OCI-LY1 (cell line): Measurements from ENCODE around the gene AGFG1.

Experiments
- H2AFZ ChIP-seq: fragments of 200-600 bp; sonication (generic), shearing (Covaris generic); 2 replicates; pipeline ENCODE4 v1.6.0; 2014; ENCODE audit warnings: antibody characterized with exemption, mild to moderate bottlenecking, low read length
- H3F3A ChIP-seq: fragments of 200-600 bp; sonication (generic), shearing (Covaris generic); 2 replicates; pipeline ENCODE4 v1.6.0; 2014; ENCODE audit warnings: mild to moderate bottlenecking, antibody characterized with exemption, low read length, moderate library complexity; ENCODE audit not compliant: insufficient read depth
- H3K27ac ChIP-seq: fragments of 200-600 bp; sonication (generic); 2 replicates; pipeline ENCODE4 v1.5.1; 2014; ENCODE audit warnings: low read length, mixed run types, mild to moderate bottlenecking, low read depth; ENCODE audit not compliant: poor library complexity, severe bottlenecking
- H3K27me3 ChIP-seq: fragments of 200-600 bp; sonication (generic); 2 replicates; pipeline ENCODE4 v1.6.0; 2014; ENCODE audit warnings: antibody characterized with exemption, mild to moderate bottlenecking, low read length, moderate library complexity; ENCODE audit not compliant: insufficient read depth
- H3K36me3 ChIP-seq: fragments of 200-600 bp; sonication (generic); 2 replicates; pipeline ENCODE4 v1.6.1; 2014; ENCODE audit warnings: mild to moderate bottlenecking, antibody characterized with exemption, low read length, moderate library complexity, mixed read lengths; ENCODE audit not compliant: insufficient read depth
- H3K4me1 ChIP-seq: fragments of 200-600 bp; sonication (generic); 2 replicates; pipeline ENCODE4 v1.5.1; 2014; ENCODE audit warnings: mild to moderate bottlenecking, low read length, moderate library complexity; ENCODE audit not compliant: insufficient read depth, severe bottlenecking
- H3K4me2 ChIP-seq: fragments of 200-600 bp; sonication (generic), shearing (Covaris generic); 2 replicates; pipeline ENCODE4 v1.6.1; 2014; ENCODE audit warnings: low read length
- H3K4me3 ChIP-seq: fragments of 200-600 bp; sonication (generic); 2 replicates; pipeline ENCODE4 v1.5.1; 2014; ENCODE audit warnings: low read length, low read depth, mild to moderate bottlenecking, mixed read lengths; ENCODE audit not compliant: poor library complexity, severe bottlenecking
- H3K79me2 ChIP-seq: fragments of 200-600 bp; shearing (Covaris generic); 2 replicates; pipeline ENCODE4 v1.6.1; 2016; ENCODE audit warnings: mixed run types, low read length, mixed read lengths; ENCODE audit not compliant: insufficient read depth
- H3K9ac ChIP-seq: fragments of 200-600 bp; sonication (generic), shearing (Covaris generic); 2 replicates; pipeline ENCODE4 v1.6.1; 2014; ENCODE audit warnings: mild to moderate bottlenecking, low read length, mixed read lengths
- H3K9me2 ChIP-seq: fragments of 200-600 bp; sonication (generic), shearing (Covaris generic); 2 replicates; pipeline ENCODE4 v1.6.1; 2014; ENCODE audit warnings: low read depth, mild to moderate bottlenecking, low read length, mixed read lengths
- H3K9me3 ChIP-seq: fragments of 200-600 bp; shearing (Covaris generic); 2 replicates; pipeline ENCODE4 v1.6.1; 2014; ENCODE audit warnings: low read length, mixed read lengths
- H4K20me1 ChIP-seq: fragments of 200-600 bp; sonication (generic), shearing (Covaris generic); 2 replicates; pipeline ENCODE4 v1.6.0; 2016; ENCODE audit warnings: mild to moderate bottlenecking, low read length; ENCODE audit not compliant: insufficient read depth
- EZH2 ChIP-seq: fragments of 200-600 bp; sonication (generic), shearing (Covaris generic); IDR thresholded peaks from 2 replicates; pipeline ENCODE4 v1.8.0; 2017; ENCODE audit warnings: borderline replicate concordance, mixed run types, mild to moderate bottlenecking, antibody characterized with exemption, low read length, moderate library complexity, mixed read lengths
- TF ChIP-seq, protein P1 (sequence below): fragments of 200-600 bp; sonication (generic), shearing (Covaris generic); IDR thresholded peaks from 2 replicates; pipeline ENCODE4 v1.5.1; 2017; ENCODE audit warnings: mild to moderate bottlenecking, antibody characterized with exemption, low read length, moderate library complexity, mixed read lengths

Gene AGFG1

DNA sequence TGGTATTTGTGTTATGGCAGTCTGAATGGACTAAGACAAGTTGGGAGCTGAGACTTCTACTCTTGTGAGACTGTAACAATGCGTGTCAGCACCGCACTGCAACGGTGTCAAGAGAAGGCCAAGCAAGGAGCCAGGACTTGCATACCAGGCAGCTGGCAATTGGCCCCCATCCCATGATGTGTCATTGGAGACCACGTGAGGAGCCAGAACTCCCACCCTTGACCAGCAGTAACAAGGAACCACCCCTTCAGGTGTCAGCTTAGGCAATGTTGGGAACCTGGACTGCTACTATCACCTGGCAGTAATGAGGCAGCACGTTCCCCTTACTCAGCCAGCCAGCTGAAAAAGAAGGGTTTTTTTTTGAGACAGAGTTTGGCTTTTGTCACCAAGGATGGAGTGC lies 32.7 kb upstream of the AGFG1 start:
- Histone ChIP-seq H3K4me2 (no peak overlapping the region), H2AFZ (no peak overlapping the region), H3K4me3 (no peak overlapping the region), H3K79me2 (no peaks in the 10 kb centered on the region), H3K9ac (no peak overlapping the region), H3F3A (no peaks in the 10 kb centered on the region), H3K27ac (no peak overlapping the region), H3K9me2 (no peaks in the 10 kb centered on the region), H3K4me1 (no peaks in the 10 kb centered on the region), H3K9me3 (no peaks in the 10 kb centered on the region), H3K36me3 (no peaks in the 10 kb centered on the region), H3K27me3 (no peaks in the 10 kb centered on the region), H4K20me1 (no peaks in the 10 kb centered on the region)
- TF ChIP-seq EZH2, result no peak
- TF ChIP-seq, protein P1, sequence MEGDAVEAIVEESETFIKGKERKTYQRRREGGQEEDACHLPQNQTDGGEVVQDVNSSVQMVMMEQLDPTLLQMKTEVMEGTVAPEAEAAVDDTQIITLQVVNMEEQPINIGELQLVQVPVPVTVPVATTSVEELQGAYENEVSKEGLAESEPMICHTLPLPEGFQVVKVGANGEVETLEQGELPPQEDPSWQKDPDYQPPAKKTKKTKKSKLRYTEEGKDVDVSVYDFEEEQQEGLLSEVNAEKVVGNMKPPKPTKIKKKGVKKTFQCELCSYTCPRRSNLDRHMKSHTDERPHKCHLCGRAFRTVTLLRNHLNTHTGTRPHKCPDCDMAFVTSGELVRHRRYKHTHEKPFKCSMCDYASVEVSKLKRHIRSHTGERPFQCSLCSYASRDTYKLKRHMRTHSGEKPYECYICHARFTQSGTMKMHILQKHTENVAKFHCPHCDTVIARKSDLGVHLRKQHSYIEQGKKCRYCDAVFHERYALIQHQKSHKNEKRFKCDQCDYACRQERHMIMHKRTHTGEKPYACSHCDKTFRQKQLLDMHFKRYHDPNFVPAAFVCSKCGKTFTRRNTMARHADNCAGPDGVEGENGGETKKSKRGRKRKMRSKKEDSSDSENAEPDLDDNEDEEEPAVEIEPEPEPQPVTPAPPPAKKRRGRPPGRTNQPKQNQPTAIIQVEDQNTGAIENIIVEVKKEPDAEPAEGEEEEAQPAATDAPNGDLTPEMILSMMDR, result no peak

DNA sequence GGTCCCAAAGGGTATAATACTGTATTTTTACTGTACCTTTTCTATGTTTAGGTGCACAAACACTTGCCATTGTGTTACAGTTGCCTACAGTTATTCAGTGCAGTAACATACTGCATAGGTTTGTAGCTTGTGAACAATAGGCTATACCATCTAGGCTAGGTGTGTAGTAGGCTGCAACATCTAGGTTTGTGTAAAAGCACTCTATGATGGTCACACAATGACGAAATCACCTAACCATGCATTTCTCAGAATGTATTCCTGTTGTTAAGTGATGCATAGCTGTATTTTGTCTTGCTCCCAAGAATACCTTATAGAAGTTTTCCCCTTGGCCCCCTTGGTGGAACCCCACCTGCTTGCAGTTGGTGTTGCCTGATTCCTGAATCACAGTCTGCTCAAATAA lies 29.3 kb upstream of the AGFG1 start:
- H2AFZ ChIP-seq, result no peak overlapping the region
- H3K36me3 ChIP-seq, result no peaks in the 10 kb centered on the region
- H3K4me1 ChIP-seq, result no peaks in the 10 kb centered on the region
- no peaks in the 10 kb centered on the region for H3F3A ChIP-seq
- H3K9me3 ChIP-seq, result no peaks in the 10 kb centered on the region
- H3K79me2 ChIP-seq, result no peaks in the 10 kb centered on the region
- H3K4me3 ChIP-seq, result no peak overlapping the region
- no peaks in the 10 kb centered on the region for H3K27me3 ChIP-seq
- no peaks in the 10 kb centered on the region for H4K20me1 ChIP-seq
- no peaks in the 10 kb centered on the region for H3K9me2 ChIP-seq
- no peak overlapping the region for H3K4me2 ChIP-seq
- H3K27ac ChIP-seq, result no peak overlapping the region
- no peak overlapping the region for H3K9ac ChIP-seq
- TF ChIP-seq, protein P1, result no peak
- no peak for TF ChIP-seq EZH2

DNA sequence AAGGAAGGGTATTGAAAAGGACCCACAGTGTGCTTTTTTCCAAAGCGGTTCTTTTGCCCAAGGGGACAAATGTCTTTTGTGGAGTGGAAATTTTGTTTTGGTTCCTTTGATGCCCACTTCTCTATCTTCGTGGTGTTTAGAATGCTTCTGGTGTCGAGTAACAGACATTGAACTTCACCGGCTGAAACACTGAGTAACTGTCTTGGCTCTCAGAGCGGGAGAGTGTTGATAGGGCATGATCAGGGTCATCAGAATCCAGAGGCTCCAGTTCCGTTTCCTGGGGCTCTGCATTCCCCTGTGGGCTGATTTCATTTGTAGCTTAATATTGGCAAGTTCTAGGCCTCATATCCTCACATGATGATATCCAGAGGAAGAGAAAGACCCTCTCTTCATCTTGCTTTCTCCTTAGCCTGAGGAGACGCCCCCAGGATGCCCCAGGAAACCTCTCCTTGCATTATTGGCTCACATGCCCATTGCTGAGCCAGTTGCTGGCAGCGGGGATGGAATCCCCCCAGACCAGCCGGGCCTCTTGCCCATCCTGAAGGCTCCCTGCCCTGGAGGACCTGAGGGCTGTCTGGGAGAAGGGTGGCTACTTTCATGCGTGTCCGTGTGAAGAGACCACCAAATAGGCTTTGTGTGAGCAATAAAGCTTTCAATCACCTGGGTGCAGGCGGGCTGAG lies 27.9 kb upstream of the AGFG1 start:
- Histone ChIP-seq H3K27me3 (no peaks in the 10 kb centered on the region), H3K36me3 (no peaks in the 10 kb centered on the region), H3K79me2 (no peaks in the 10 kb centered on the region), H3K9me2 (no peaks in the 10 kb centered on the region), H3K4me1 (no peaks in the 10 kb centered on the region), H3F3A (no peaks in the 10 kb centered on the region), H3K9ac (no peak overlapping the region), H3K4me3 (no peak overlapping the region), H3K9me3 (no peaks in the 10 kb centered on the region), H2AFZ (no peak overlapping the region), H3K4me2 (no peak overlapping the region), H3K27ac (no peak overlapping the region), H4K20me1 (no peaks in the 10 kb centered on the region)
- TF ChIP-seq, protein P1, result no peak
- TF ChIP-seq EZH2, result no peak
